HG03558 (cell line): ENCODE measurements around the gene FARSB.
"Not testable (repeated sequence)": the region's sequence is repeated elsewhere in the genome, so short reads cannot be mapped to it uniquely, and the experiment has no call there.

Experiments used
- ATAC-seq: cut with Tn5 transposase; IDR thresholded peaks from one replicate; pipeline ENCODE4 v1.9.1; 2021; ENCODE audit warnings: moderate number of reproducible peaks; ENCODE audit not compliant: unreplicated experiment; ENCODE audit errors: extremely low read depth

Gene FARSB

GRCh38 chr2:222609381-222609780 lies 46.5 kb downstream of the FARSB start:
- no peak for ATAC-seq

- ATAC-seq, result no peak
Observed at GRCh38 chr2:222608081-222608480, 47.8 kb downstream of the FARSB start.

GRCh38 chr2:222606306-222606705 lies 49.6 kb downstream of the FARSB start:
- ATAC-seq, result no peak

- ATAC-seq, result no peak
Observed at GRCh38 chr2:222604749-222605515, 51.0 kb downstream of the FARSB start.

GRCh38 chr2:222603501-222603900 lies 52.4 kb downstream of the FARSB start:
- no peak for ATAC-seq

GRCh38 chr2:222598611-222599010 lies 57.3 kb downstream of the FARSB start:
- no peak for ATAC-seq

- no peak for ATAC-seq
Observed at GRCh38 chr2:222595581-222595980, 60.3 kb downstream of the FARSB start.

- no peak for ATAC-seq
Observed at GRCh38 chr2:222594679-222595078, 61.2 kb downstream of the FARSB start.

- no peak for ATAC-seq
Observed at GRCh38 chr2:222592176-222592575, 63.7 kb downstream of the FARSB start.

- ATAC-seq, result no peak
Observed at GRCh38 chr2:222591661-222592060, 64.2 kb downstream of the FARSB start.

GRCh38 chr2:222584589-222584988 lies 71.3 kb downstream of the FARSB start:
- ATAC-seq, result not testable (repeated sequence)

- no peak for ATAC-seq
Observed at GRCh38 chr2:222582928-222583327, 73.0 kb downstream of the FARSB start.

GRCh38 chr2:222577341-222577740 lies 78.6 kb downstream of the FARSB start:
- ATAC-seq, result no peak

- no peak for ATAC-seq
Observed at GRCh38 chr2:222576171-222577081, 79.5 kb downstream of the FARSB start.

GRCh38 chr2:222575618-222576017 lies 80.3 kb downstream of the FARSB start:
- no peak for ATAC-seq

GRCh38 chr2:222572751-222573174 lies 83.1 kb downstream of the FARSB start:
- ATAC-seq, result no peak

GRCh38 chr2:222572264-222572721 lies 83.6 kb downstream of the FARSB start:
- ATAC-seq, result no peak

GRCh38 chr2:222569826-222570225 lies 86.1 kb downstream of the FARSB start:
- no peak for ATAC-seq

- ATAC-seq, result no peak
Observed at GRCh38 chr2:222568865-222569264, 87.0 kb downstream of the FARSB start.

- ATAC-seq, result no peak
Observed at GRCh38 chr2:222566229-222566628, 89.7 kb downstream of the FARSB start.

- ATAC-seq, result no peak
Observed at GRCh38 chr2:222563936-222564335, 92.0 kb downstream of the FARSB start.
